GM23248 (cell line): ENCODE results near the gene ZNF277. TPM values are rescaled to one million over a fixed set of nuclear protein-coding genes. Genes with fewer than 3 reads are reported as not detected.

Experiments
- DNase-seq: peaks from one replicate; pipeline ENCODE4 v3.0.0-alpha.2; 2015
- H2AFZ ChIP-seq: fragments of 200-600 bp; sonication (generic); 2 replicates; pipeline ENCODE4 v1.6.1; 2016; ENCODE audit warnings: antibody characterized with exemption
- H3F3A ChIP-seq: fragments of 200-600 bp; sonication (generic); 2 replicates; pipeline ENCODE4 v1.6.1; 2016; ENCODE audit warnings: mild to moderate bottlenecking, antibody characterized with exemption, mixed run types; ENCODE audit not compliant: insufficient read depth
- H3K27ac ChIP-seq: fragments of 200-600 bp; sonication (generic); 2 replicates; pipeline ENCODE4 v1.5.1; 2016; ENCODE audit warnings: mild to moderate bottlenecking
- H3K27me3 ChIP-seq: fragments of 200-600 bp; sonication (generic); replicated peaks from 2 replicates; pipeline ENCODE4 v1.6.1; 2016; ENCODE audit warnings: mild to moderate bottlenecking; ENCODE audit not compliant: insufficient read depth
- H3K36me3 ChIP-seq: fragments of 200-600 bp; sonication (generic); 2 replicates; pipeline ENCODE4 v1.6.1; 2016; ENCODE audit warnings: low read depth, mild to moderate bottlenecking
- H3K4me1 ChIP-seq: fragments of 200-600 bp; sonication (generic); 2 replicates; pipeline ENCODE4 v1.6.1; 2016; ENCODE audit warnings: mild to moderate bottlenecking; ENCODE audit not compliant: insufficient read depth
- H3K4me2 ChIP-seq: fragments of 200-600 bp; sonication (generic); one replicate; pipeline ENCODE4 v1.6.1; 2016; ENCODE audit warnings: mild to moderate bottlenecking; ENCODE audit not compliant: unreplicated experiment
- H3K4me3 ChIP-seq: fragments of 200-600 bp; sonication (generic); 2 replicates; pipeline ENCODE4 v1.5.1; 2016; ENCODE audit warnings: mild to moderate bottlenecking
- H3K79me2 ChIP-seq: fragments of 200-600 bp; sonication (generic); 2 replicates; pipeline ENCODE4 v1.6.1; 2016; ENCODE audit warnings: mild to moderate bottlenecking; ENCODE audit not compliant: insufficient read depth
- H3K9ac ChIP-seq: fragments of 200-600 bp; sonication (generic); 2 replicates; pipeline ENCODE4 v1.6.1; 2016; ENCODE audit warnings: mild to moderate bottlenecking
- H3K9me2 ChIP-seq: fragments of 200-600 bp; sonication (generic); 2 replicates; pipeline ENCODE4 v1.6.1; 2016; ENCODE audit warnings: mixed run types, mild to moderate bottlenecking, moderate library complexity; ENCODE audit not compliant: insufficient read depth
- H3K9me3 ChIP-seq: fragments of 200-600 bp; sonication (generic); one replicate; pipeline ENCODE4 v1.6.1; 2017; ENCODE audit warnings: low read depth
- H4K20me1 ChIP-seq: fragments of 200-600 bp; sonication (generic); 2 replicates; pipeline ENCODE4 v1.6.0; 2016; ENCODE audit not compliant: insufficient read depth
- EZH2 ChIP-seq: fragments of 200-600 bp; sonication (generic); IDR thresholded peaks from 2 replicates; pipeline ENCODE4 v1.6.1; 2018; ENCODE audit warnings: antibody characterized with exemption, mild to moderate bottlenecking; ENCODE audit not compliant: insufficient read depth, poor library complexity, severe bottlenecking
- EZH2phosphoT487 ChIP-seq: fragments of 200-600 bp; sonication (generic); IDR thresholded peaks from 2 replicates; pipeline ENCODE4 v1.6.1; 2018; ENCODE audit warnings: antibody characterized with exemption, moderate library complexity, mild to moderate bottlenecking, low read depth; ENCODE audit not compliant: insufficient read depth
- WGBS, 2 experiments: methylation state at CpG; one replicate each; pipeline ENCODE4 v1.1.6; 2015 to 2017; ENCODE audit warnings: low lambda C conversion rate in 2 of 2, low coverage in 1 of 2; ENCODE audit errors: missing lambda C conversion rate in 2 of 2; 5-methylcytosine and 5-hydroxymethylcytosine counted together
- in situ Hi-C: fragments of 300-500 bp; cut with MboI; formaldehyde crosslinking; loops from 2 replicates; pipeline ENCODE4 v1.15.0; 2020
- polyA plus RNA-seq: library from polyadenylated mRNA; unstranded; fragments of >200 nt; fragmentation: Nextera tagmentation; extraction: Ambion mirVana; gene quantifications from 2 replicates; pipeline ENCODE4 v1.2.1, GENCODE V29; 2016
- total RNA-seq: library from RNA; depleted of rRNA; stranded (reverse); fragments of >200 nt; shearing (Covaris generic); gene quantifications from 2 replicates; pipeline ENCODE4 v1.2.3, GENCODE V29; 2014

Gene ZNF277
- total and polyA plus RNA-seq, 2 experiments from 2014 or later, result 10.0 to 25.1 TPM

- Histone ChIP-seq H3K9ac (no peak overlapping the region), H3K4me3 (no peak overlapping the region), H3K4me2 (no peak overlapping the region), H4K20me1 (no peaks in the 10 kb centered on the region), H3K27me3 (no peaks in the 10 kb centered on the region; the same call in 1 of the 2 replicates), H3K79me2 (no peaks in the 10 kb centered on the region), H3K27ac (no peak overlapping the region), H3K4me1 (0 out of 2 replicates have a peak, but pooled peaks cover 8% of the 10 kb centered on the region), H2AFZ (no peak overlapping the region), H3K9me3 (no peaks in the 10 kb centered on the region), H3K36me3 (no peaks in the 10 kb centered on the region), H3F3A (no peaks in the 10 kb centered on the region), H3K9me2 (no peaks in the 10 kb centered on the region)
- WGBS, 2 experiments, result 94 to 100% methylated on average over 1 of the region's 1 CpG
- TF ChIP-seq EZH2phosphoT487 (no peak), EZH2 (no peak)
- no peak for DNase-seq
- in situ Hi-C loops, result no loop called here
Observed at GRCh38 chr7:112364388-112364787, 157.9 kb downstream of the ZNF277 start.

DNA sequence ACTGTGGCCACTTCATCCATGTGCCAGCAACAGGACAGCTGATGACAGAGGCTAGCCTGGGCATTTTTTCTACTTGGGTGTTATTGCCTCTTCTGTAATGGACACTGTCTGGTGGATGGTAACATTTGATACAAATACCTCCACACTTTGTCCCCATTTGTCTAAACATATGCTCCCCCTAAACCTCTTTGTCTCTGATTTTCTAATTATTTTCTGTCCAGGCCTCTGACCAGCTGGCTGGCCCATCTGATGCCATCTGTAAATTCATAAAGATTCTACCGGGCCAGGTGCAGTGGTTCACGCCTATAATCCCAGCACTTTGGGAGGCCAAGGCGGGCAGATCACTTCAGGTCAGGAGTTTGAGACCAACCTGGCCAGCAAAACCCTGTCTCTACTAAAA lies 159.1 kb downstream of the ZNF277 start:
- Histone ChIP-seq H4K20me1 (no peaks in the 10 kb centered on the region), H3K4me1 (0 out of 2 replicates have a peak, but pooled peaks cover 7% of the 10 kb centered on the region), H3K4me2 (no peak overlapping the region), H3K4me3 (no peak overlapping the region), H3K27me3 (no peaks in the 10 kb centered on the region; the same call in 1 of the 2 replicates), H3K9me3 (no peaks in the 10 kb centered on the region), H2AFZ (no peak overlapping the region), H3K36me3 (no peaks in the 10 kb centered on the region), H3F3A (no peaks in the 10 kb centered on the region), H3K27ac (no peak overlapping the region), H3K79me2 (no peaks in the 10 kb centered on the region), H3K9ac (no peak overlapping the region), H3K9me2 (no peaks in the 10 kb centered on the region)
- 89 to 95% methylated on average over 3 of the region's 3 CpGs for WGBS, 2 experiments
- in situ Hi-C loops, result no loop called here
- TF ChIP-seq EZH2 (no peak), EZH2phosphoT487 (no peak)
- no peak for DNase-seq

GRCh38 chr7:112366886-112367285 lies 160.4 kb downstream of the ZNF277 start:
- DNase-seq, result no peak
- H3K79me2 ChIP-seq, result no peaks in the 10 kb centered on the region
- no peak overlapping the region for H3K9ac ChIP-seq
- no peaks in the 10 kb centered on the region for H3F3A ChIP-seq
- H3K4me1 ChIP-seq, result no peaks in the 10 kb centered on the region
- H3K36me3 ChIP-seq, result no peaks in the 10 kb centered on the region
- no peak overlapping the region for H3K27ac ChIP-seq
- H3K4me3 ChIP-seq, result no peak overlapping the region
- TF ChIP-seq EZH2phosphoT487, result no peak
- no peak for TF ChIP-seq EZH2
- 76 to 80% methylated on average over 1 of the region's 1 CpG for WGBS, 2 experiments
- H3K4me2 ChIP-seq, result no peak overlapping the region
- no peaks in the 10 kb centered on the region for H3K9me3 ChIP-seq
- H2AFZ ChIP-seq, result no peak overlapping the region
- H4K20me1 ChIP-seq, result no peaks in the 10 kb centered on the region
- in situ Hi-C loops, result no loop called here
- H3K27me3 ChIP-seq, result no peaks in the 10 kb centered on the region; the same call in 1 of the 2 replicates
- H3K9me2 ChIP-seq, result no peaks in the 10 kb centered on the region

GRCh38 chr7:112370436-112370835 lies 163.9 kb downstream of the ZNF277 start:
- no peaks in the 10 kb centered on the region for H4K20me1 ChIP-seq
- 39 to 48% methylated on average over 2 of the region's 2 CpGs for WGBS, 2 experiments
- no peaks in the 10 kb centered on the region for H3F3A ChIP-seq
- no peaks in the 10 kb centered on the region; the same call in 1 of the 2 replicates for H3K27me3 ChIP-seq
- no peaks in the 10 kb centered on the region for H3K4me1 ChIP-seq
- no peaks in the 10 kb centered on the region for H3K9me2 ChIP-seq
- no peak overlapping the region for H3K4me3 ChIP-seq
- no peak for DNase-seq
- H2AFZ ChIP-seq, result no peak overlapping the region
- no peak overlapping the region for H3K4me2 ChIP-seq
- H3K79me2 ChIP-seq, result no peaks in the 10 kb centered on the region
- TF ChIP-seq EZH2phosphoT487 (no peak), EZH2 (no peak)
- no peaks in the 10 kb centered on the region for H3K9me3 ChIP-seq
- H3K9ac ChIP-seq, result no peak overlapping the region
- H3K27ac ChIP-seq, result no peak overlapping the region
- in situ Hi-C loops, result no loop called here
- no peaks in the 10 kb centered on the region for H3K36me3 ChIP-seq

DNA sequence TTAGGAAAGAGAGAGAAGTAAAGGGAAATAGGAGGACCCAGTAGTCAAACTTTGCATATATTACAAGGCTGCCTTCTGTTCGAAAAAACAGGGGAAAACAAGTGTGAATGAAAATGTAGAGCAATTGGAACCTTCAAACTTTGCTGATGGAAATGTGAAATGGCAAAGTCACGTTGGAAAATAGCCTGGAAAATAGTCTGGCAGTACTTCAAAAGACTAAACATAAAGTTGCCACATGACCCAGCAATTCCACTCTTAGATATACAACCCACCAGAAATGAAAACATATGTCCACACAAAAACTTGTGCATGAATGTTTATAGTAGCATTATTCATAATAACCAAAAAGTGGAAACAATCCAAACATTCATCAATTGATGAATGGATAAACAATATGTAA lies 165.2 kb downstream of the ZNF277 start:
- H2AFZ ChIP-seq, result no peak overlapping the region
- DNase-seq, result no peak
- no peaks in the 10 kb centered on the region for H3K9me2 ChIP-seq
- TF ChIP-seq EZH2phosphoT487 (no peak), EZH2 (no peak)
- no peak overlapping the region for H3K4me3 ChIP-seq
- in situ Hi-C loops, result no loop called here
- H3K4me2 ChIP-seq, result no peak overlapping the region
- WGBS, 2 experiments, result 24 to 31% methylated on average over 2 of the region's 2 CpGs
- H3K27ac ChIP-seq, result no peak overlapping the region
- no peaks in the 10 kb centered on the region for H3K9me3 ChIP-seq
- H4K20me1 ChIP-seq, result no peaks in the 10 kb centered on the region
- H3K9ac ChIP-seq, result no peak overlapping the region
- no peaks in the 10 kb centered on the region for H3F3A ChIP-seq
- no peaks in the 10 kb centered on the region for H3K79me2 ChIP-seq
- no peaks in the 10 kb centered on the region for H3K4me1 ChIP-seq
- H3K27me3 ChIP-seq, result no peaks in the 10 kb centered on the region; the same call in 1 of the 2 replicates
- no peaks in the 10 kb centered on the region for H3K36me3 ChIP-seq
